HG03521 (cell line): ENCODE data around the gene MISP.
"Not testable (repeated sequence)": the region's sequence is repeated elsewhere in the genome, so short reads cannot be mapped to it uniquely, and the experiment has no call there.

ENCODE experiments used
- ATAC-seq: cut with Tn5 transposase; IDR thresholded peaks from one replicate; pipeline ENCODE4 v1.9.1; 2021; ENCODE audit warnings: mild to moderate bottlenecking, moderate library complexity; ENCODE audit not compliant: unreplicated experiment

MISP gene

DNA sequence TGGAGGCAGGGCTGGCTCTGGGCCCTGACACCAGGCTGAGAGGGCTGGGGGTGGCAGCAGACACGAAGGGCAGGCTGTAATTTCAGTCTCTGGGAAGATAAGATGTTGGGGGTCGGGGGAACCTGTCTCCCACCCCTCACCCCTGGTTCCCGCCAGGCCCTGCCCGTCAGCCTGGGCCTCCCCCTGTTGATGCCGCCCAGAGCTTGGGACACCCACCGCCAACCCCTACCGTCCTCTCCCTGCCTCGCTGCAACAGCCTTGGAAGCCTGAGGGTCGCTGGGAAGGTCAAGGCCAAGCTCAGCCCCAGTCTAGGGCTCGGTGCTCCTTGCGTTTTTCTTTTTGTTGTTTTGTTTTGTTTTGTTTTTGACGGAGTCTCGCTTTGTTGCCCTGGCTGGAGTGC is 27.7 kb upstream of the MISP start:
- ATAC-seq, result no peak

DNA sequence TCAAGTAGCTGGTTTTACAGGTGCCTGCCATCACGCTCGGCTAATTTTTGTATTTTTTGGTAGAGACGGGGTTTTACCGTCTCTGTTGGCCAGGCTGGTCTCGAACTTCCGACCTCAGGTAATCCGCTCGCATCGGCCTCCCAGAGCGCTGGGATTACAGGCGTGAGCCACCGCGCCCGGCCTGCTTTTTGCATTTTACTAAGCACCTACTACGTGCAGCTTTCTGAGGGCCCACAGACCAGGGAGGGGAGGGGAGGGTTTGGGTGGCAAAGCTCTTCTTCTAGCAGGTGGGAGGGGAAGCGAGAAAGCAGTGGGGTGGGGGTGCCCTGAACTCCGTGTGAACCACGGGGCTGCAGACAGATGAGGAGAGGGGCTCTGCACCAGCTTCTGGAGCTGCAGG is 27.2 kb upstream of the MISP start:
- no peak for ATAC-seq

DNA sequence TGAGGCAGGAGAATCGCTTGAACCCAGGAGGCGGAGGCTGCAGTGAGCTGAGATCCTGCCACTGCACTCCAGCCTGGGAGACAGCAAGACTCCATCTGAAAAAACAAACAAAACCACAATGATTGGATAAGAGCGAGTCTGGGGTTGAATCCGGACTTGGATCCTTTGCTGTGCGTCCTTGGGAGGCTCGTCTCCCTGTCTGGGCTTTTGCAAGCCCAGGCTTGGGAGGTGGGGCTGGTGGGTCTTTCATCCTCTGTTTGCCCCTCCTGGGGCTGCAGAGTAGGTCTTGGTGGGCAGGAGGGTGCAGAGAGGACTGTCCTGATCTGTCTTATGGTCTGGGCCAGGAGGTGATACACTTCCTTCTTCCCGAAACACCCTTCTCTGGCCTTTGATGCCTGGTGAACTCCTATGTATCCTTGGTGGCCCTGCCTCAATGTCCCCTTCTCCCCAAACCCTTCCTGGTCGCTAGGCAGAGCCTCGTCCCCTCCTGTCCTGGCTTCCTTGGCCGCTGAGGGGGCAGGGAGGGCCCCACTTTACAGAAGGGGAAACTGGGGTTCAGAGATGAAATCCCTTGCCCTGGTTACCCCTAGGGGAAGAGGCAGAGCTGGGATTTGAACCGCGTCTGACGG is 25.3 kb upstream of the MISP start:
- no peak for ATAC-seq

DNA sequence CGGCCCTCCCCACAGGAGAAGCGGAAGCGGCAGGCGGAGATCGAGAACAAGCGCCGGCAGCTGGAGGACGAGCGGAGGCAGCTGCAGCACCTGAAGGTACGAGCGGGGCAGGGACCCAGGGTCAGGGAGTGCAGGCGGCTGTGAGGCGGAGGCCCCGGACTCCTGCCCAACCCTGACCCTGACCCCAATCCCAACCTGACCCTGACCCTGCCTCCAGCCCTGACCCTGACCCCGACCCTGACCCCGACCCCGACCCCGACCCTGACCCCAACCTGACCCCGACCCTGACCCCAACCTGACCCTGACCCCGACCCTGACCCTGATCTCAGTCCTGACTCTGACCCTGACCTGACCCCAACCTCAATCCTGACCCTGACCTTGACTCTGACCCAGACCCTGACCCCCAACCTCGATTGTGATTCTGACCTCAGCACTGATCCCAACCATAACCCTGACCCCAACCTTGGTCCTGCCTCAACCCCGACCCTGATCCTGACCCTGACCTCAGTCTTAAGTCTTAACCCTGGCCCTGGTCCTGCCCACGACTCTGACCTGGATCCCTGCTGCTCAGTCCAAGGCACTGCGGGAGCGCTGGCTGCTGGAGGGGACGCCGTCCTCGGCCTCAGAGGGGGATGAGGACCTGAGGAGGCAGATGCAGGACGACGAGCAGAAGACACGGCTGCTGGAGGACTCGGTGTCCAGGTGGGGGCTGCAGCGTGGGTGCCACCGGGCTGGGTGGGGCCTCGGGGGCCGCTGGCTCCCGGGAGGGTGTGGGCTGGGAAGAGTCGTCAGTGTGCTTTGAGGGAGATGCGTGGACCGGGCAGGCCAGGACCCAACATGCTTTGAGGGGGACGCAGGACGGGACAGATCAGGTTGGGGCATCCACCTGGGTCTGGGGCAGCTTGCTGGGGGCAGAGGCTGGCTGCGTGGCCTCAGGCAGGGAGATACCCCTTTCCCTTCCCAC is 23.6 kb upstream of the MISP start:
- ATAC-seq, result no peak

DNA sequence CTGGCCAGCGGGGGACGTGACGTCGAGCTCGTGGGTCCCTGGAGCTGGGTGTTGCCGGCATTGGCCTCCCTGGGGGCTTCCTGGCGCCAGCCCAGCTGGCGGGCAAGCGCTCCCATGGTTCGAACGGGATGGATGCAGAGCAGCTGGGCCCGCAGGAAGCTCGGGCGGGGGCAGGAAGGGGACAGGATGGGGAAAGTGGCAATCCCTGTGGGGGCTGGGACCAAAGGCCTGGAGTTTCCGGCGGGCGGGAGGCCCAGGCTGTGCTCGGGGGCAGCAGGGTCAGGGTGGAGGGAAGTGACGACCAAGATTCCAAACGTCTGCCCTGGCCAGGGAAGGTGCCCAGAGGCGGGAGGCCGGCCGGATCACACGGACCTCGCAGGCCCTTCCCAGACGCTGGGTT is 22.9 kb upstream of the MISP start:
- no peak for ATAC-seq

DNA sequence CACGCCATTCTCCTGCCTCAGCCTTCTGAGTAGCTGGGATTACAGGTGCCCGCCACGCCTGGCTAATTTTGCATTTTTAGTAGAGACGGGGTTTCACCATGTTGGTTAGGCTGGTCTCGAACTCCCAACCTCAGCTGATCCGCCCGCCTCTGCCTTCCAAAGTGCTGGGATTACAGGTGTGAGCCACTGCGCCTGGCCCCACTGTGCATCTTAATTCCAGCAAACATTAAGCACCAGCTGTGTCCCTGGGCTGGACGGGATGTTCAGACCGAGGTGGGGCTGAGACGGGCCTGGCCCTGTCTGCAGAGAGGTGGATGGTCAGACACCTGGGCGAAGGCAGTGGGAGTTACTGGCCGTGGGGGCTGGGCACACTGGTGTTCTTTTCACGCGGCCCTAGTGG is 21.3 kb upstream of the MISP start:
- not testable (repeated sequence) for ATAC-seq

DNA sequence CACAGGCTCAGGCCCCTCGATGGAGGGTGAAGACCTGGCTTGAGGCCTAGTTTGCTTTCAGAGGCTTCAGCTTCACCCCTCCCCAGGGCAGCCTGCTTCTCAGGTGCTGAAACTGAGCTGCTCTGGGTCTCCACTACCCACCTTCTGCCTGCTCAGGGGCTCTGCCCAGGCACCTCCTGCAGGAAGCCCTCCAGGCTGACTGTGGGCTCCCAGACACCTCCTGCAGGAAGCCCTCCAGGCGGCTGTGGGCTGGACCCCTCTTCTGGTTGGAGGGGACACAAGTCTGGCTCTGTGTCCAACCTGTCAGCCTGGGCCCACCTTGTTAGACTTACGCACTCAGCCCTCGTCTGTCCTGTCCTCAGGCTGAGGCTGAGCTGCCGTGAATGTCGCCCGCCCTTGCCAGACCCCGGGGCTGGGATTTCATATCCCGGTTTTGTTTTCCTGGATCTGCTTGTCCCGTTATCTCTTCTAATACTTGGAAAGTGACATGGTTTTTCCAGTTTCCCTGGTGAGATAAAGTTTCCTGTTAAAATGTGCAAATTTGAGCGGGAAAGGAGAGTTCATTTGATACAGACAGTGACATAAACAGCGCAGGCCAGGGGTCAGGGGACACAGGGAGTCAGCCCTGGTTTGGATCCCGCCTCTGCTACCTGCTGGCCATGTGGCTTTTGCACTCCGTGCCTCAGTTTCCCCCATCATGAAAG is 20.8 kb upstream of the MISP start:
- no peak for ATAC-seq

DNA sequence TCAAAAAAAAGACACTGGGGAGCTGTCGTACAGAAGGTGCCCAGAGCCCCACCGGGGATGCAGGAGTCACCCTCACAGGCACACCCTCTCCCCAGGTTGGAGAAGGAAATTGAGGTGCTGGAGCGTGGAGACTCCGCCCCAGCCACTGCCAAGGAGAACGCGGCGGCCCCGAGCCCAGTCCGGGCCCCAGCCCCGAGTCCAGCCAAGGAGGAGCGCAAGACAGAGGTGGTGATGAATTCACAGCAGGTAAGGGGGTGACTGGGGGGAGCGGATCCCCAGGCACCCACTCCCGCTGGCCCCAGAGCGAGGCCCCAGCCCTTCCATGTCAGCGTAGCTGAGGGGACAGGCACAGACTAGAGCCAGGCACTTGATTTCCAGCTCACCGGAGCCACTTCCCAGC is 19.9 kb upstream of the MISP start:
- ATAC-seq, result no peak

DNA sequence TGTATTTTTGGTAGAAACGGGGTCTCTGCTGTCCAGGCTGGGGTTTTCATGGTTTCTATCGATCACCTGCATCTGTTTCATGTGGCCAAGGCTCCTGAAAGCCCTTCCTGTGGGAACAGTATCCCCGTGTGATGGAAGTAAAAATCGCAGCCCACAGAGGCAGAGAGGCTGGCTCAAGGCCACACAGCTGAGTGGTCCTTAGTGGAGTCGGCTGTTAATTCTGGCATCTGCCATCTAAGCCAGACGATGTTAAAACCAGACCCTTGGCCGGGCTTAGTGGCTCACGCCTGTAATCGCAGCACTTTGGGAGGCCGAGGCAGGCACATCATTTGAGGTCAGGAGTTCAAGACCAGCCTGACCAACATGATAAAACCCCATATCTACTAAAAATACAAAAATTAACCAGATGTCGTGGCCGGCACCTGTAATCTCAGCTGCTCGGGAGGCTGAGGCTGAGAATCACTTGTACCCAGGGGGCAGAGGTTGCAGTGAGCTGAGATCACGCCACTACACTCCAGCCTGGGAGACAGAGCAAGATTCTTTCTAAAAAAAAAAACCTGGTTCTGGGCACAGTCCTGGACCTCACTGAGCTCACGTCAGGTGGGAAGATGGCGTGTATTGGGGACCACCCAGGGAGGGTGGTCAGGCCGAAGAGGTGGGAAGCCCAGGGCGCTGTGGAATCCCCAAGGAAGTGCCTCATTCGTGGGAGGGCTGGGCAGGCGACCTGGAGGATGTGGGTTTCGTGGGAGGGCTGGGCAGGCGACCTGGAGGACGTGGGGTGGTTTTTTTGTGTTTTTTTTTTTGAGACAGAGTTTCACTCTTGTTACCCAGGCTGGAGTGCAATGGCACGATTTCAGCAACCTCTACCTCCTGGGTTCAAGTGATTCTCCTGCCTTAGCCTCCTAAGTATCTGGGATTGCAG is 18.5 kb upstream of the MISP start:
- ATAC-seq, result no peak

DNA sequence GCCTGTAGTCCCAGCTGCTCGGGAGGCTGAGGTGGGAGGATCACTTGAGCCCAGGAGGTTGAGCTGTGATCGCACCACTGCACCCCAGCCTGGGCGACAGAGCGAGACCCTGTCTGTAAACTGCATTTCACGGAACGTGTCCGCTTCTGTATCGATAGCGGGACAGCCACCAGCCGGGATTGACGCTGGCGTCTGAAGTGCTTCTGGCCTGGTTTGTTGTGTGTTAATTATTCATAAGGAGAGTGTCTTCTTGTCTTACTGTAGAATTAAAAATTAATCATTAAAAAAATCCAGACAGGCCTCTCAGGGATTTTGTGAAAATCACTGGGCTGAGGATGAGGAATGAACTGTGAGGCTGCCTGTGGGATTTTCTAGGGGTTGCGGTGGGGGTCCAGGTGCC is 16.2 kb upstream of the MISP start:
- no peak for ATAC-seq

DNA sequence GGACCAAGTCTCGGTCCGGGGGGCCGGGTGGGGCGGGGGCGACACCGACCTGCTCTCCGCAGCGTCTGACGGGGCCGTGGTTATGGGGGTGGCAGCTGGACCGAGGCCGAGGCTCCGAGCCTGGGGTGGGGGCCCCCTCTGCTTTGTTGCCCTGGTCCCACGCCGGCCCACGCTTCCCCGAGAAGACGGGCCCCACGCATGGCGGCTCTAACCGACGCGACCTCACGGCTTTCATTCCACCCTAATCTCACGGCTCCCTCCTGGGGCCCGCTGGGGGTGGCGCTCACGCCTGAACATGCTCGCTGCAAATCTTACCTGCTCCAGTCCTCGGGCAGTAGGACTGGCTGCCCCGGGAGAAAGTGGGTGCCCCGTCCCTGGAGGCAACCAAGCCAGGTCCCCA is 14.8 kb upstream of the MISP start:
- ATAC-seq, result no peak

DNA sequence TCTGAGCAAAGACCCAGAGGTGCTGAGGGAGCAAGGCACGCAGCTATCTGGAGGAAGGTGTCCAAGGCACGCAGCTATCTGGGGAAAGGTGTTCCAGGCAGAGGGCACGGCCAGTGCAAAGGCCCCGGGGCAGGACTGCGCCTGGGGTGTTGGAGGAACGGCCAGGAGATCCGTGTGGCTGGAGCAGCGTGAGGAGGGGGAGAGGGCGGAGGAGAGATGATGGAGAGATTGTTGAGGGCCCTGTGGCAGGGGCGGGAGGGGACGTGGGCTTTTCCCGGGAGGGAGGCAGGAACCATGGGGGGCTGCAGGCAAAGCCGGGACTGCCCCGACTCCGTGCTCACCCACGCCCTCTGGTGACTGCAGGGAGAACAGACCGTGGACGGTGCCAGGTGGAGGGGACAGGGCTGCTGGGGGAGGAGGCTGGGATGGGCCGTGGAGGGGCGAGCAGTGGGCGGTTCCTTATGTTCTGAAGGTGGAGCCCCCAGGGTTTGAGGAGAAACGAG is 13.3 kb upstream of the MISP start:
- ATAC-seq, result no peak

DNA sequence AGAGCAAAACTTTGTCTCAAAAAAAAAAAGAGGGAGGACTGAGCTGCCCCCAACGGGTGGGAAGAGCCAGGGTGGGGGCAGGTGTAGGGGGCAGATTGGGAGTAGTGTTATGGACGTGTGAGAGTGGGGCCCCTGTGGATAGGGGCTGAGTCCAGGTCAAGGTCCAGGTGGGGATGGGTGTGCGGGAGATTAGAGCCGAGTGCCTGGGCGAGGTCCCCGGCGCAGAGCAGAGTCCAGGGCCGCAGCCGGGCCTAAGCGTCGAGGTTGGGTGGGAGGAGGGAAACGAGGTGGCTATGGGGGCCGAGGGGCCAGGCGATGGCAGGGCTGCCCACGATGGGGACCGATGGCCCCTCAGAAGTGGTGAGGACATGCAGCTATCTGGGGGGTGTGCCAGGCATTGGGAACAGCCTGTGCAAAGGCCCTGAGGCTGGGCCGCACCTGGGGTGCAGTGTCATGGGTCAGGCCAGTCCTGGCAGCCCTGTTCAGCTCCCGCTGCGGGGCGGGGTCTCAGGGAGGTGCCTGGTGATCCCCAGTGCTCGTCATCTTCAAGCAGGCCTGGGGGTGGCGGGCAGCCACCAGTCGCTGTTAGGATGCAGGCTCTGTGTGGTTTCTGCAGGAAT is 12.3 kb upstream of the MISP start:
- no peak for ATAC-seq

DNA sequence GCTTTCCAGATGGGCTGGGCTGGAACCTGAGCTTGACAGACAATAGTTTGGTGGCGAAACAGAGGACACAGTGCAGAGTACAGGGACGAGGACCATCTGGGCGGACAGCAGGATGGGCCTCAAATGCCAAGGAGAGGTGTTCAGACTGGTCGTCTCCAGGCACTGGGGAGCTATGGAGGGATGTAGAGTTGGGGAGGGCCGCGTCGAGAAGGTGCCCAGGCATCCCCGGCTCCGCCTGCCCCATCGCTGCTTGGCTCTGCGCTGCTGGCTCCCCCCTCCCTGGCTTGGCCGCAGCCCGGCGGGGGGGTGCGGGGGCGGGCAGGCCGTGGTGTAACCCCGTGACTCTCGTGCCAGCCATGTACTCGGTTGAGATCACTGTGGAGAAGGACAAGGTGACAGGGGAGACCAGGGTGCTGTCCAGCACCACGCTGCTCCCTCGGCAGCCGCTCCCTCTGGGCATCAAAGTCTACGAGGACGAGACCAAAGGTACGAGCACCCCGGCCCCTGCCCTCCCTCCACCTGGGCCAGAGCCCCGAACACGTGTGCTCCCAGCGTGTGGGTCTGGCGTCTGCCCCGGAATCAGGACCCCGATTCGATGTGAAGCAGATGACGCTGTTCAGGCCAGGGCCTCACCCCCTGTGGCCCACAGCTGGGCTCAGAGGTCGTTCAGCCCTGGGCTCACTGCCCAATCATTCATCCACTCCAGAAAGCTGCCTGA is 10.8 kb upstream of the MISP start:
- ATAC-seq, result no peak

DNA sequence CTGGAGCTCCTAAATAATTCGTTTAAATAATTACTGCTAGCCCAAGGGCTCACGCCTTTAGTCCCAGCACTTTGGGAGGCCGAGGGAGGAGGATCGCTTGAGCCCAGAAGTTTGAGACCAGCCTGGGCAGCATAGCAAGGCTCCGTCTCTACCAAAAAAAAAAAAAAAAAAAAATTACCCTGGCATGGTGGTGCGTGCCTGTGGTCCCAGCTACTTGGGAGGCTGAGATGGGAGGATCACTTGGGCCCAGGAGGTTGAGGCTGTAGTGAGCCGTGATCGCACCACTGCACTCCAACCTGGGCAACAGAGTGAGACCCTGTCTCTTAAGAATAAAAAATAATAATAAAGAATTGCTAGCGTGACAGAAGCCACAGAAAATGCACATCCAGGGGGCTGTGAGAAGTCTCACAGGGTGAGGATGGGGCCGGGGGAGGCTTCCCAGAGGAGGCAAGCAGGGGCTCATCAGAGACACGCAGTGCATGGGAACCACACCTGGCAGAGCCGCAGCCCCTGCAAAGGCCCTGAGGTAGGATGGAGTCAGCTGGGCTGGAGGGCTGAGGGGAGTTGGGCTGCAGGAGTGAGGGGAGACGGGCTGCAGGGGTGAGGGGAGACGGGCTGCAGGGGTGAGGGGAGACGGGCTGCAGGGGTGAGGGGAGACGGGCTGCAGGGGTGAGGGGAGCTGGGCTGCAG is 10.0 kb upstream of the MISP start:
- not testable (repeated sequence) for ATAC-seq

DNA sequence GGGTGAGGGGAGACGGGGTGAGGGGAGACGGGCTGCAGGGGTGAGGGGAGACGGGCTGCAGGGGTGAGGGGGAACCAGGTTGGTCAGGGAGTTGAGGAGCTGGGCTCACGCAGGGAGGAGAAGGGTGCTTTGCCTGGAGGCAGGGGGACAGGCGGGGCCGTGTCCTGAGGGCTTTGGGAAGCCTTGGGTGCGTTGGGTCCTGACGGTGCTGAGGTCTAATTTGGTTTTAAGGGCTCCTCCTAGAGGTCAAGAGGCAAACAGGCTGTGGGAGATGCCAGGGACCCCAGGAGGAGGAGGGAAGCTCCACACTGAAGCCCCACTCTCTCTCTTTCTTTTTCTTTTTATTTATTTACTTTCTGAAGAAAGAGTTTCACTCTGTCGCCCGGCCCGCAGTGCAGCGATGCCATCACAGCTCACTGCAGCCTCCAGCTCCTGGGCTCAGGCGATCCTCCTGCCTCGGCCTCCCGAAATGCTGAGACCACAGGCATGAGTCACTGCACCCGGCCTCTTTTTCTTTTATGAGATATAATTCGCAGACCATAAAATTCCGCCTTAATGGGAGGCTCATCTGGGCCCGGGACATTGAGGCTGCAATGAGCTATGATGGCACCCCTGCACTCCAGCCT is 9.3 kb upstream of the MISP start:
- no peak for ATAC-seq

DNA sequence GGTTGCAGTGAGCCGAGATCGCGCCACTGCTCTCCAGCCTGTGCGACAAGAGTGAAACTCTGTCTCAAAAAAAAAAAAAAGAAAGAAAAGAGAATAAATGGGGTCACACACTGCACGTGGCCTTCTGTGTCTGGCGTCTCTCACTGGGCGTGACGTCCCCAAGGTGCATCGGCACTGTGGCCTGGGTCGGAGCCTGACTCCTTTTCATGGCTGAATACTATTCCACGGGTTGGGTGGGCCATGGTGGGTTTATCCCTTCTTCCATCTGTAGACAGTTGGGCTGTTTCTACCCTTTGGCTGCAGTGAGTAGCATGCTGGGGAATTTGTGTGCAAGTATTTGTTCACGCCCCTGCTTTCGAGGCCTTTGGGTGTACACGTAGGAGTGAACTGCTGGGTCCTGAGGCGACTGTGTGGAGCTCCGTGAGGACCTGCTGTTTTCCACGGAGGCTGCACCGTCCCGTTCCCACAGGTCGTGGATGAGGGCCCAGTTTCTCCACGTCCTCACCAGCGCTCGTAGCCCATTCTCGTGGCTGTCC is 8.3 kb upstream of the MISP start:
- ATAC-seq, result no peak

DNA sequence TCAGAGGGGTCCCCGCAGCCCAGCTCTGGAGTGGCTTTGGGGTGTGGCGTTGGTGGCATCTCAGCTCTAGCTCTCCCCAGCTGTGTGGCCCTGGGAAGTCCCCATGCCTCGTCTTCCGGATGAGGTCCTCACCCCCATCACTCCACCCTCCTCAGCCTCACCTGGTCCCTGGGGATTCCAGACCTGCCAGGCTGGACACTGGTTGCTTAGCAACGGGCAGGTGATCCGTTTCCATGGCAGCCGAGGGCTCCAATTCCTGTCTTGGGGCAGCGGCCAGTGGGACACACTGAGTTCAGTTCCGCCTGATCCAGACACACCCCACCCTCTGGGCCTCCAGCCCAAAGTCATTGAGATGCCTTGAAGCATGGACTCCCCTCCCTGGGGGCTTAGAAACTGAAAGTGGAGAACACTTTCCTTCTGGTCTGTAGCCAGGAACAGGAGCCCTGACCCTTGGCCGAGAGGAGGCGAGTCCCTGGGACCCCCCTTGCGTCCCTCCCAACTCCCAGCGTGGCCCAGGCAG is 7.7 kb upstream of the MISP start:
- ATAC-seq, result no peak
